GM12892 (cell line): Measurements from ENCODE around the gene SCUBE3.

Experiments
- POLR2A ChIP-seq: IDR thresholded peaks from 2 replicates; pipeline ENCODE4 v1.6.1; 2011; ENCODE audit warnings: low read depth, low read length, control low read depth
- TAF1 ChIP-seq: IDR thresholded peaks from 2 replicates; pipeline ENCODE4 v1.6.1; 2011; ENCODE audit warnings: low read depth, mild to moderate bottlenecking, control low read depth, low read length, borderline replicate concordance

GRCh38 chr6:35267897-35268296, 54.1 kb downstream of the SCUBE3 start:
- no peak for TF ChIP-seq TAF1
- no peak for TF ChIP-seq POLR2A
